ENCODE results near the gene EDARADD. TPM values are rescaled to one million over a fixed set of nuclear protein-coding genes. Genes with fewer than 3 reads are reported as not detected.
A peak's percentile ranks its signal among the peaks of the same experiment; 100 is the strongest.

EDARADD gene
- total and polyA plus RNA-seq, 4 donors, result 0.13 to 0.67 (median 0.26) TPM

- TF ChIP-seq RXRA (IDR thresholded peaks at IDR 0.05) (peak in 1 of 2 donors; percentile 16), RAD21 (IDR thresholded peaks at IDR 0.05) (no peak), YY1 (IDR thresholded peaks at IDR 0.05) (peak; percentile 89), GABPA (IDR thresholded peaks at IDR 0.05 in 1 of 2, conservative IDR thresholded peaks at IDR 0.05 in 1 of 2) (peak in 1 of 2 donors; percentile 10)
- DNase-seq (ENCODE audit: low spot score), result no peak
- WGBS, result under 1% methylated on average over 32 of the region's 32 CpGs
Observed at GRCh38 chr1:236524142-236524894, 130.2 kb downstream of the EDARADD start.

GRCh38 chr1:236524895-236525184 is 130.8 kb downstream of the EDARADD start:
- Histone ChIP-seq H3K4me3 (ENCODE audit: low read depth in 1 of 3, low read length in 3 of 3) (peak overlapping the region; percentile 83 to 99 (median 87)), H3K9me3 (ENCODE audit: control insufficient read depth in 4 of 4, low read length in 3 of 4) (no peaks in the 10 kb centered on the region), H3K27me3 (ENCODE audit: control insufficient read depth in 4 of 4, insufficient read depth in 4 of 4, low read length in 3 of 4) (no peaks in the 10 kb centered on the region), H3K27ac (ENCODE audit: low read depth in 1 of 2, low read length in 2 of 2) (peak overlapping the region; percentile 98 to 100), H3K4me1 (ENCODE audit: control insufficient read depth in 4 of 4, insufficient read depth in 4 of 4, low read length in 3 of 4) (peaks cover 1 to 20% (median 16%) of the 10 kb centered on the region in 4 donors), H3K36me3 (ENCODE audit: control insufficient read depth in 4 of 4, insufficient read depth in 3 of 4, low read depth in 1 of 4, low read length in 3 of 4) (peaks cover 7 to 16% (median 14%) of the 10 kb centered on the region in 4 donors), H3K9ac (ENCODE audit: low read depth in 1 of 2, low read length in 2 of 2) (peak overlapping the region; percentile 51 to 97)
- DNase-seq (ENCODE audit: low spot score), result no peak
- TF ChIP-seq TAF1 (conservative IDR thresholded peaks at IDR 0.05), result no peak
- no peak for TF ChIP-seq ZBTB33 (IDR thresholded peaks at IDR 0.05)
- no peak for TF ChIP-seq SP1 (IDR thresholded peaks at IDR 0.05)
- TF ChIP-seq HNF4A (conservative IDR thresholded peaks at IDR 0.05), result no peak
- TF ChIP-seq MAX (IDR thresholded peaks at IDR 0.05), result no peak
- TF ChIP-seq JUND (IDR thresholded peaks at IDR 0.05), result no peak
- TF ChIP-seq, protein P1, sequence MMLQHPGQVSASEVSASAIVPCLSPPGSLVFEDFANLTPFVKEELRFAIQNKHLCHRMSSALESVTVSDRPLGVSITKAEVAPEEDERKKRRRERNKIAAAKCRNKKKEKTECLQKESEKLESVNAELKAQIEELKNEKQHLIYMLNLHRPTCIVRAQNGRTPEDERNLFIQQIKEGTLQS (IDR thresholded peaks at IDR 0.05), result no peak
- no peak for TF ChIP-seq FOXA1 (IDR thresholded peaks at IDR 0.05)
- TF ChIP-seq CTCF (IDR thresholded peaks at IDR 0.05; ENCODE audit: low read depth, low read length, missing input control), result no peak
- no peak for TF ChIP-seq NR2F2 (IDR thresholded peaks at IDR 0.05)
- TF ChIP-seq, protein P2, sequence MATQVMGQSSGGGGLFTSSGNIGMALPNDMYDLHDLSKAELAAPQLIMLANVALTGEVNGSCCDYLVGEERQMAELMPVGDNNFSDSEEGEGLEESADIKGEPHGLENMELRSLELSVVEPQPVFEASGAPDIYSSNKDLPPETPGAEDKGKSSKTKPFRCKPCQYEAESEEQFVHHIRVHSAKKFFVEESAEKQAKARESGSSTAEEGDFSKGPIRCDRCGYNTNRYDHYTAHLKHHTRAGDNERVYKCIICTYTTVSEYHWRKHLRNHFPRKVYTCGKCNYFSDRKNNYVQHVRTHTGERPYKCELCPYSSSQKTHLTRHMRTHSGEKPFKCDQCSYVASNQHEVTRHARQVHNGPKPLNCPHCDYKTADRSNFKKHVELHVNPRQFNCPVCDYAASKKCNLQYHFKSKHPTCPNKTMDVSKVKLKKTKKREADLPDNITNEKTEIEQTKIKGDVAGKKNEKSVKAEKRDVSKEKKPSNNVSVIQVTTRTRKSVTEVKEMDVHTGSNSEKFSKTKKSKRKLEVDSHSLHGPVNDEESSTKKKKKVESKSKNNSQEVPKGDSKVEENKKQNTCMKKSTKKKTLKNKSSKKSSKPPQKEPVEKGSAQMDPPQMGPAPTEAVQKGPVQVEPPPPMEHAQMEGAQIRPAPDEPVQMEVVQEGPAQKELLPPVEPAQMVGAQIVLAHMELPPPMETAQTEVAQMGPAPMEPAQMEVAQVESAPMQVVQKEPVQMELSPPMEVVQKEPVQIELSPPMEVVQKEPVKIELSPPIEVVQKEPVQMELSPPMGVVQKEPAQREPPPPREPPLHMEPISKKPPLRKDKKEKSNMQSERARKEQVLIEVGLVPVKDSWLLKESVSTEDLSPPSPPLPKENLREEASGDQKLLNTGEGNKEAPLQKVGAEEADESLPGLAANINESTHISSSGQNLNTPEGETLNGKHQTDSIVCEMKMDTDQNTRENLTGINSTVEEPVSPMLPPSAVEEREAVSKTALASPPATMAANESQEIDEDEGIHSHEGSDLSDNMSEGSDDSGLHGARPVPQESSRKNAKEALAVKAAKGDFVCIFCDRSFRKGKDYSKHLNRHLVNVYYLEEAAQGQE (IDR thresholded peaks at IDR 0.05), result no peak
- TF ChIP-seq RAD21 (IDR thresholded peaks at IDR 0.05), result no peak
- no peak for TF ChIP-seq RXRA (IDR thresholded peaks at IDR 0.05)
- WGBS, result 6% methylated on average over 3 of the region's 3 CpGs

More at GRCh38 chr1:236524142-236524894, 130.2 kb downstream of the EDARADD start:
- Histone ChIP-seq H3K36me3 (ENCODE audit: control insufficient read depth in 4 of 4, insufficient read depth in 3 of 4, low read depth in 1 of 4, low read length in 3 of 4) (peaks cover 7 to 16% (median 14%) of the 10 kb centered on the region in 4 donors), H3K9ac (ENCODE audit: low read depth in 1 of 2, low read length in 2 of 2) (peak overlapping the region; percentile 51 to 97), H3K4me1 (ENCODE audit: control insufficient read depth in 4 of 4, insufficient read depth in 4 of 4, low read length in 3 of 4) (peaks cover 1 to 20% (median 16%) of the 10 kb centered on the region in 4 donors), H3K9me3 (ENCODE audit: control insufficient read depth in 4 of 4, low read length in 3 of 4) (no peaks in the 10 kb centered on the region), H3K4me3 (ENCODE audit: low read depth in 1 of 3, low read length in 3 of 3) (peak overlapping the region; percentile 83 to 99 (median 87)), H3K27ac (ENCODE audit: low read depth in 1 of 2, low read length in 2 of 2) (peak overlapping the region; percentile 98 to 100), H3K27me3 (ENCODE audit: control insufficient read depth in 4 of 4, insufficient read depth in 4 of 4, low read length in 3 of 4) (no peaks in the 10 kb centered on the region)

Measured in liver (tissue), 9 donors.